T-helper 2 cell treated with Interferon-gamma antibody and Interleukin-4, amounts not matched to agents 5 μg/mL and 100 μg/mL, for 36 hours (primary cell): ENCODE measurements around the gene GCK.

Source experiments
- DNase-seq: peaks from one replicate; pipeline ENCODE4 v3.0.0; 2021; ENCODE audit warnings: low spot score
- H3K27ac Mint-ChIP-seq: one replicate; pipeline ENCODE4 v1.8.0; 2021; ENCODE audit warnings: mild to moderate bottlenecking, mixed read lengths
- H3K27me3 Mint-ChIP-seq: one replicate; pipeline ENCODE4 v1.8.0; 2021; ENCODE audit warnings: low read depth, mixed read lengths
- H3K36me3 Mint-ChIP-seq: one replicate; pipeline ENCODE4 v1.8.0; 2021; ENCODE audit warnings: low read depth, mixed read lengths
- H3K4me1 Mint-ChIP-seq: one replicate; pipeline ENCODE4 v1.8.0; 2021; ENCODE audit warnings: low read depth, mixed read lengths
- H3K4me3 Mint-ChIP-seq: one replicate; pipeline ENCODE4 v1.8.0; 2022; ENCODE audit warnings: mild to moderate bottlenecking, moderate library complexity, mixed read lengths
- H3K9me3 Mint-ChIP-seq: one replicate; pipeline ENCODE4 v1.8.0; 2021; ENCODE audit warnings: mixed read lengths

The GCK gene

GRCh38 chr7:44106311-44107065, 82.8 kb downstream of the GCK start:
- no peaks in the 10 kb centered on the region for H3K36me3 Mint-ChIP-seq
- H3K27ac Mint-ChIP-seq, result no peak overlapping the region
- H3K9me3 Mint-ChIP-seq, result no peaks in the 10 kb centered on the region
- peaks cover 9% of the 10 kb centered on the region for H3K27me3 Mint-ChIP-seq
- no peak overlapping the region for H3K4me3 Mint-ChIP-seq
- DNase-seq, result no peak
- H3K4me1 Mint-ChIP-seq, result peaks cover 13% of the 10 kb centered on the region

DNA sequence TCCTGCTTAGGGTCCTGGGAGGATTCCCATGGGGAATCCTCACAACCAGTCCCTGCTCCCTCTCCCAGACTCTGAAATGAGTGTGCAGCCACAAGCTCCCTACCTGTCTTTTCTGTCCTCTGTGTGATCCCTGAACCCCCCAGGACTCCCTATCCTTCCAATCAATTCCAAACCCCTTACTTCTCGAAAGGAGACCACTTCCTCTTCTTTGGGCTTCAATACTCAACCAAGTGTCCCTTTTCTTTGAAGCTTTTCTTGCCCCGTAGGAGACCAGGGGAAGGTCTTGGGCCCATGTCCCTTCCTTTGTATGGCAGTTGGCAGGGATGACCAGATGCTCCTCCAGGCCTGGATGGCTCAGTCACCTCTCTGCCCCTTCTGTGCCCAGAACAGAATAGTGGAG, 83.4 kb downstream of the GCK start:
- no peaks in the 10 kb centered on the region for H3K9me3 Mint-ChIP-seq
- H3K36me3 Mint-ChIP-seq, result no peaks in the 10 kb centered on the region
- peak overlapping the region; percentile 10 for H3K27ac Mint-ChIP-seq
- peaks cover 9% of the 10 kb centered on the region for H3K27me3 Mint-ChIP-seq
- H3K4me3 Mint-ChIP-seq, result peak overlapping the region; percentile 75
- peaks cover 13% of the 10 kb centered on the region for H3K4me1 Mint-ChIP-seq
- no peak for DNase-seq

DNA sequence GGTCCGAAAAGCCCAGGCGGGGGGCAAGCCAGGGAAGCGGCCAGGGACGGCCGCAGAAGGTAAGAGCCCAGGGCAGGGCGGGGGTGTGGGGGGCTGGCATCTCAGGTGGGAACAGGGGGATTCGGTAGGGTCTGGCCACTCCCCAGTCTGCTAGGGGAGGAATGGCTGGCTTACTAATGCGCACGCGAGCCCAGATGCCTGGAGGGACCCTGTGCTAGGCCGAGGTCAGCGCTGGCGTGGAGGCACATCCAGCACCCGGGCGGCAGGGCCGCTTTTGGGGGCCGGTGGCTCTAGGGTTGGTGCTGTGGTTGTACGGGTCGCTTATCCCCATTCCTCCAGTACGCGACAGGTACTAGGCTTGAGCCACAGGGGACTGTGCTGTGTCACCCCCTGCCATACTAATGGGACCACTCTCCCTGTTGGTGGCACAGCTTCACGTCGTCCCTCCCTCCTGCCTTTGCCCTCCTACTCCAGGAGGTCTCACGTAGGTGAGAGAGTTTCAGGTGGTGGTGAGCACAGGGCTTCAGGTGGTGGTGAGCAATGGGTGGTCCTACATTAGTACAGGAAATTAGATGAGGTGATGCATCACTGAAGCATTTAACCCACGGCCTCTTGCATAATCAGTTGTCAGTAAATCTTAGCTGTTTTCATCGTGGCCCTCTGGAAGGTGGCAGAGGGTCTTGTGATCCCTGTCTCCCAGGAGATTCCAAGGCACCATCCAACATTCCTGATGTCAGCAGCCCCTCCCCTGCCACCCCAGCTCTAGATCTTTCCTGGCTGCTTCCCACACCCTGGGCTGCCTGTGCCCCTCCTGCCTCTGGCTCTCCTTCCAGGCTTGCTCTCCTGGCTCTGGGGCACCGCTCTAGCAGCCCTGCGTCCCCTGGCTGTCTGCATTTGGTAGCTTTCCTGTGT, 84.1 kb downstream of the GCK start:
- H3K9me3 Mint-ChIP-seq, result no peaks in the 10 kb centered on the region
- no peak for DNase-seq
- peak overlapping the region; percentile 81 for H3K4me3 Mint-ChIP-seq
- H3K36me3 Mint-ChIP-seq, result no peaks in the 10 kb centered on the region
- peaks cover 9% of the 10 kb centered on the region for H3K27me3 Mint-ChIP-seq
- peak overlapping the region; percentile 63 for H3K27ac Mint-ChIP-seq
- peaks cover 13% of the 10 kb centered on the region for H3K4me1 Mint-ChIP-seq

- DNase-seq, result peak; percentile 30
- Mint-ChIP-seq H3K4me3 (peak within 1 kb of the TSS; percentile 81), H3K9me3 (no peaks in the 10 kb centered on the region), H3K27me3 (peaks cover 9% of the 10 kb centered on the region), H3K27ac (peak within 1 kb of the TSS; percentile 63), H3K4me1 (peaks cover 13% of the 10 kb centered on the region), H3K36me3 (no peaks in the 10 kb centered on the region)
Observed at GRCh38 chr7:44103923-44104859, 85.0 kb downstream of the GCK start, which contains the start of gene AEBP1. TSS of gene AEBP1 (plus strand) at chr7:44104345. CDS start at chr7:44104666, 321 bp downstream.

DNA sequence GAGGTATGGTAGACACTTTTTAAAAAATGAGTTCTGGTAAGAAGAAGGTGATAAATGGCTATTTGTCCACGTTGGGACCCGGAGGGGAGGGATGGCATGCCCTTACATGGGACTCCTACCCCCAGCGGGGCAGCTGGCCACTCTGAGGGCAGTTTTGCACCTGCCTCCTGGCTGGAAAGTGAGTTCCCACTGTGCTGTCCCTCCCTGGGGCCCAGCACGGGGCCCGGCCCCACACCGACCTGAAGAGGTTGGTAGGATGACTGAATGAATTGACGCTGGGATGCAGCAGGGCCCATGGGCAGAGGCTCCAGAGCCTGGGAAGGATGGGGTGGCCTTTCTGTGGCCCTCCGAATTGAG, 85.7 kb downstream of the GCK start:
- H3K4me3 Mint-ChIP-seq, result peak overlapping the region; percentile 69
- no peak overlapping the region for H3K27ac Mint-ChIP-seq
- peaks cover 15% of the 10 kb centered on the region for H3K4me1 Mint-ChIP-seq

GRCh38 chr7:44102846-44103565, 86.2 kb downstream of the GCK start:
- Mint-ChIP-seq H3K9me3 (no peaks in the 10 kb centered on the region), H3K36me3 (no peaks in the 10 kb centered on the region), H3K27ac (no peak overlapping the region), H3K4me3 (peak overlapping the region; percentile 69), H3K4me1 (peaks cover 17% of the 10 kb centered on the region), H3K27me3 (peaks cover 9% of the 10 kb centered on the region)
- DNase-seq, result no peak

More for the DNA sequence above, 85.7 kb downstream of the GCK start:
- Mint-ChIP-seq H3K36me3 (no peaks in the 10 kb centered on the region), H3K9me3 (no peaks in the 10 kb centered on the region), H3K27me3 (peaks cover 9% of the 10 kb centered on the region)
- no peak for DNase-seq

GRCh38 chr7:44101966-44102845, 87.0 kb downstream of the GCK start:
- Mint-ChIP-seq H3K4me3 (no peak overlapping the region), H3K36me3 (no peaks in the 10 kb centered on the region), H3K27ac (no peak overlapping the region), H3K4me1 (peaks cover 25% of the 10 kb centered on the region), H3K27me3 (peaks cover 9% of the 10 kb centered on the region), H3K9me3 (no peaks in the 10 kb centered on the region)
- DNase-seq, result no peak

GRCh38 chr7:44101303-44101965, 87.8 kb downstream of the GCK start:
- no peak for DNase-seq
- Mint-ChIP-seq H3K27ac (no peak overlapping the region), H3K4me3 (no peak overlapping the region), H3K4me1 (peaks cover 32% of the 10 kb centered on the region), H3K36me3 (no peaks in the 10 kb centered on the region), H3K27me3 (peaks cover 9% of the 10 kb centered on the region), H3K9me3 (no peaks in the 10 kb centered on the region)

DNA sequence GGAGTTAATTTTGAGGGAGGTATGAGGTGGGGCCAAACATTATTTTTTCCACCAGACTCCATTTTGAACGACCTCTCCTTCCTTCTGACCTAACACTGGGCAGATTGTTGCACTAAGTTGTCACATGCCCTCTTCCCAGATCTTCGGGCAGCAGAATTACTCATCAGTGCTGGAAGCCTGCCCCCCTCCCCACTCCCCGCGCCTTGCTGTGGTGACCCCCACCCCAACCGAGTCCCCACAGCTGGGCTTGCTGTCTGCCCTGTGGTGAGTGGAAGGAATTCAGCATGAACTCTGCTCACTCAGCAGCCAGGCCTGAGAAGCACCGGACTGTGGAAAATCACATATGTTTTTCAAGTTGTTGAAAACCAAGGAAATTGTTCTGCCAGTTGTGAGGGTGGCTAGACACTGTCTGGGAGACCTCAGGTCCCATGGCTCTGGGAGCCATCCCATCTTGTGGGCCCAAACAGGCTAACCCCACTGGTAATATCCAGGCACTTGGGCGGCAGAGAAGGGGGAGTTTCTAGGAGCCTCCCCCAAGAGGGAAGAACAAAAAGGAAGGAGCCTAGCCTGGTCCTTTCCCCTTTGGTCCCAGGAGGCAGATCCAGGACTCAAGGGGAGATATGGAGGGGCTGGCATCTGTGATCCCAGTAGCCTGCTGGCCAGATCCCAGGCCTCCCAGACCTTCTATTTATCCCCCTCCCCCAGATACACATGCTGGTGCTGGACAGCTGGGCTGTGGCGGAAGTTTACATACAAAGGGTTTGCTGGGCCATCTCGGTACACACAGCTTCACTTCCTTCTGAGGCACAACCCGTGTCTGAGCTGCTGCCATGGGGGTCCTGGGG, 88.6 kb downstream of the GCK start:
- Mint-ChIP-seq H3K4me1 (peaks cover 28% of the 10 kb centered on the region), H3K27ac (no peak overlapping the region), H3K36me3 (no peaks in the 10 kb centered on the region), H3K4me3 (no peak overlapping the region), H3K9me3 (no peaks in the 10 kb centered on the region), H3K27me3 (peaks cover 7% of the 10 kb centered on the region)
- no peak for DNase-seq

GRCh38 chr7:44099669-44100068, 89.6 kb downstream of the GCK start:
- no peaks in the 10 kb centered on the region for H3K9me3 Mint-ChIP-seq
- H3K4me3 Mint-ChIP-seq, result no peak overlapping the region
- H3K4me1 Mint-ChIP-seq, result peaks cover 24% of the 10 kb centered on the region
- no peaks in the 10 kb centered on the region for H3K36me3 Mint-ChIP-seq
- H3K27ac Mint-ChIP-seq, result no peak overlapping the region
- H3K27me3 Mint-ChIP-seq, result peaks cover 3% of the 10 kb centered on the region
- no peak for DNase-seq
